Activated T-helper 17 cell treated with anti-CD3 and anti-CD28 coated beads, Interleukin-2, amount 50 U/mL, for 72 hours (primary cell): Measurements from ENCODE around the gene ARFIP2. TPM values are rescaled to one million over a fixed set of nuclear protein-coding genes. Genes with fewer than 3 reads are reported as not detected.

Experiments
- ATAC-seq: fragments of 150-1000 bp; cut with Tn5 transposase; replicated peaks from 2 replicates; pipeline ENCODE4 v1.10.0; 2021; ENCODE audit warnings: mild to moderate bottlenecking, moderate library complexity
- H3K27ac Mint-ChIP-seq: one replicate; pipeline ENCODE4 v1.8.0; 2022; ENCODE audit warnings: mixed read lengths
- H3K27me3 Mint-ChIP-seq: one replicate; pipeline ENCODE4 v1.8.0; 2022; ENCODE audit warnings: mixed read lengths
- H3K36me3 Mint-ChIP-seq: one replicate; pipeline ENCODE4 v1.8.0; 2022; ENCODE audit warnings: low read depth, mild to moderate bottlenecking, mixed read lengths
- H3K4me1 Mint-ChIP-seq: one replicate; pipeline ENCODE4 v1.8.0; 2022; ENCODE audit warnings: mixed read lengths
- H3K4me3 Mint-ChIP-seq: one replicate; pipeline ENCODE4 v1.8.0; 2022; ENCODE audit warnings: mild to moderate bottlenecking, mixed read lengths
- H3K9me3 Mint-ChIP-seq: one replicate; pipeline ENCODE4 v1.8.0; 2022; ENCODE audit warnings: mixed read lengths
- total RNA-seq, 2 donors: library from RNA; stranded (reverse); gene quantifications; one replicate each; pipeline ENCODE4 v1.2.3, GENCODE V29; 2022

ARFIP2 gene
- total RNA-seq, 2 donors from 2014 or later, result 44.0 to 48.8 TPM

- peaks cover 10% of the 10 kb centered on the region for H3K4me1 Mint-ChIP-seq
- H3K27me3 Mint-ChIP-seq, result no peaks in the 10 kb centered on the region
- H3K36me3 Mint-ChIP-seq, result peaks cover 70% of the 10 kb centered on the region
- no peaks in the 10 kb centered on the region for H3K9me3 Mint-ChIP-seq
- no peak within 1 kb of the TSS for H3K27ac Mint-ChIP-seq
- no peak within 1 kb of the TSS for H3K4me3 Mint-ChIP-seq
- no peak for ATAC-seq
These were observed 16.1 kb upstream of the ARFIP2 start, which contains the start of gene DNHD1 for GRCh38 chr11:6497069-6497839. Gene DNHD1, plus strand, starts transcription at chr11:6497280. Its CDS starts 936 bp downstream, at chr11:6498216.

DNA sequence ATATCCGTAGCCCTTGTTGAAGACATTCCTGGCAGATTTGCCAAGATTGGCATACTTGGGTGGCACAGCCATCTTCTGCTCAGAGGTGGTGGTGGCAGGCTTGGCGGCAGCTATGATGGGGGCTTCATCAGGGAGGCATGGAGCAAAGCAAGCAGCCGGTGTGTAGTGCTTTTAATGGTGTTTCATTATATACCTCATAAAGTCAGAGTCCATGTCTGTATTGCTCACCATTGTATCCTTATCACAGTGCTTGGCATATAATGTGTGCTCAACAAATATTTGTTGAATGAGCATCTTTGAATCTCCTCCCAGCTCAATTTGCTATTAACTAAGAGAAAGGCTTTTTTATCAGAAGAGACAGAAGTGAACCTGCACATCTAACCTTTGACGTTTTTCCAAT lies 8.2 kb upstream of the ARFIP2 start:
- no peak overlapping the region for H3K4me3 Mint-ChIP-seq
- no peak for ATAC-seq
- no peak overlapping the region for H3K27ac Mint-ChIP-seq

DNA sequence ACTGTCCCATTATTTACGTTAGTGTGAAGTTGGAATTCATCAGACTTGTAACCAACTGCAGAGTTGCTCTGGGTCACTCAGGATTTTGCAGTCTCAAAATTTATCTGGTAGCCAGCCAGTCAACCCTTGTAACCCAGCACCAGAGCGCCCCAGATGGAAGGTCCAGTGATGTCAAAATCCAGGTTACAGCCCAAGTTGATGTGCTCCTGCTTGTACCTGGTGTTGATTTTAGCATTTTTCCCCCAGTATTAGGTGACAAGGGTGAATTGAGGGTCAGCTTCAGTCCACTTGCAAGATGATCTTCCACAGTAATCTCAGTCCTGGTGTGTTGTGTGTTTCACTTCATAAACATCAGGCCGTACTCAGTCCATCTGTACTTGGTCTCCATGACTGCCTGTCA lies 7.7 kb upstream of the ARFIP2 start:
- no peak overlapping the region for H3K27ac Mint-ChIP-seq
- H3K4me3 Mint-ChIP-seq, result no peak overlapping the region
- no peak for ATAC-seq

More for the DNA sequence above, 8.2 kb upstream of the ARFIP2 start:
- H3K27me3 Mint-ChIP-seq, result no peaks in the 10 kb centered on the region
- no peaks in the 10 kb centered on the region for H3K9me3 Mint-ChIP-seq
- H3K36me3 Mint-ChIP-seq, result peaks cover 61% of the 10 kb centered on the region
- peaks cover under 1% of the 10 kb centered on the region for H3K4me1 Mint-ChIP-seq

DNA sequence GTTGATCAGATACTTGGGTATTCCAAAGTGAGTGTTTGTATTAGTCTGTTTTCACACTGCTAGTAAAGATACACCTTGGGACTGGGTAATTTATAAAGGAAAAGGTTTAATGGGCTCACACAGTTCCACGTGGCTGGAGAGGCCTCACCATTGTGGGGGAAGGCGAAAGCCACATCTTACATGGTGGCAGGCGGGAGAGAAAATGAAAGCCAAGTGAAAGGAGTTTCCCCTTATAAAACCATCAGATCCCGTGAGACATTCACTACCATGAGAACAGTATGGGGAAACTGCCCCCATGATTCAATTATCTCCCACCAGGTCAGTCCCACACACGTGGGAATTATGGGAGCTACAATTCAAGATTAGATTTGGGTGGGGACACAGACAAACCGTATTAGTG lies 7.2 kb upstream of the ARFIP2 start:
- no peak for ATAC-seq
- Mint-ChIP-seq H3K27me3 (no peaks in the 10 kb centered on the region), H3K36me3 (peaks cover 59% of the 10 kb centered on the region), H3K9me3 (no peaks in the 10 kb centered on the region), H3K27ac (no peak overlapping the region), H3K4me1 (peaks cover 2% of the 10 kb centered on the region), H3K4me3 (no peak overlapping the region)

More for the DNA sequence above, 7.7 kb upstream of the ARFIP2 start:
- H3K36me3 Mint-ChIP-seq, result peaks cover 59% of the 10 kb centered on the region
- no peaks in the 10 kb centered on the region for H3K9me3 Mint-ChIP-seq
- H3K27me3 Mint-ChIP-seq, result no peaks in the 10 kb centered on the region
- no peaks in the 10 kb centered on the region for H3K4me1 Mint-ChIP-seq

- H3K4me3 Mint-ChIP-seq, result no peak overlapping the region
- no peak for ATAC-seq
- no peaks in the 10 kb centered on the region for H3K9me3 Mint-ChIP-seq
- no peak overlapping the region for H3K27ac Mint-ChIP-seq
- no peaks in the 10 kb centered on the region for H3K27me3 Mint-ChIP-seq
- peaks cover 58% of the 10 kb centered on the region for H3K36me3 Mint-ChIP-seq
- peaks cover 12% of the 10 kb centered on the region for H3K4me1 Mint-ChIP-seq
These were observed 5.8 kb upstream of the ARFIP2 start for GRCh38 chr11:6486938-6487337.

DNA sequence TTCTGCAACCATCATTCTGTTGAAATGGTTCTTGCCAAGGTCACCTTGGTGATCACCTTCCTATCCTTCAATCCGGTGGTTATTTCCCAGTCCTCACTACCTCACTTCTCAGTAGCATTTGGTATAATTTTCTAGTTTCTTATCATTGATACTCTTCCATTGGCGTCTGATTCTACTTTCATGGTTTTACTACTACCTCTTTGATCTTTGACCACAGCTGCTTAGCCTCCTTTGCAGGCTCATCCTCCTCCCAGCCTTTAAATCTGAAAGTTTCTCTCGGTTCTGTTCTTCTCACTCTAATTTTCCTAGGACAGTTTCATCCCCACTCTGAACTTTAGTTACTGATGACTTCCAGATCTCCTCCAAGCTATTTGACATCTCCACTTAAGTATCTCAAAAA lies 5.1 kb upstream of the ARFIP2 start:
- peak; percentile 13 for ATAC-seq
- H3K27me3 Mint-ChIP-seq, result no peaks in the 10 kb centered on the region

GRCh38 chr11:6485661-6486060 lies 4.5 kb upstream of the ARFIP2 start:
- H3K36me3 Mint-ChIP-seq, result peaks cover 55% of the 10 kb centered on the region
- H3K4me1 Mint-ChIP-seq, result peaks cover 13% of the 10 kb centered on the region
- ATAC-seq, result no peak
- H3K27ac Mint-ChIP-seq, result no peak overlapping the region
- H3K4me3 Mint-ChIP-seq, result no peak overlapping the region
- H3K27me3 Mint-ChIP-seq, result no peaks in the 10 kb centered on the region
- H3K9me3 Mint-ChIP-seq, result no peaks in the 10 kb centered on the region

More for the DNA sequence above, 5.1 kb upstream of the ARFIP2 start:
- no peak overlapping the region for H3K4me3 Mint-ChIP-seq
- H3K9me3 Mint-ChIP-seq, result no peaks in the 10 kb centered on the region
- H3K27ac Mint-ChIP-seq, result no peak overlapping the region
- H3K36me3 Mint-ChIP-seq, result peaks cover 55% of the 10 kb centered on the region
- peaks cover 12% of the 10 kb centered on the region for H3K4me1 Mint-ChIP-seq

GRCh38 chr11:6483015-6483414 lies 1.9 kb upstream of the ARFIP2 start:
- peak overlapping the region; percentile 97 for H3K27ac Mint-ChIP-seq
- no peaks in the 10 kb centered on the region for H3K27me3 Mint-ChIP-seq
- peaks cover 54% of the 10 kb centered on the region for H3K36me3 Mint-ChIP-seq
- peak overlapping the region; percentile 92 for H3K4me3 Mint-ChIP-seq
- peaks cover 16% of the 10 kb centered on the region for H3K4me1 Mint-ChIP-seq
- no peaks in the 10 kb centered on the region for H3K9me3 Mint-ChIP-seq
- ATAC-seq, result no peak

- H3K27me3 Mint-ChIP-seq, result no peaks in the 10 kb centered on the region
- peak overlapping the region; percentile 97 for H3K27ac Mint-ChIP-seq
- H3K4me1 Mint-ChIP-seq, result peaks cover 16% of the 10 kb centered on the region
- H3K4me3 Mint-ChIP-seq, result peak overlapping the region; percentile 92
- H3K36me3 Mint-ChIP-seq, result peaks cover 59% of the 10 kb centered on the region
- H3K9me3 Mint-ChIP-seq, result no peaks in the 10 kb centered on the region
- no peak for ATAC-seq
These were observed 1.3 kb upstream of the ARFIP2 start for GRCh38 chr11:6482441-6482840.

DNA sequence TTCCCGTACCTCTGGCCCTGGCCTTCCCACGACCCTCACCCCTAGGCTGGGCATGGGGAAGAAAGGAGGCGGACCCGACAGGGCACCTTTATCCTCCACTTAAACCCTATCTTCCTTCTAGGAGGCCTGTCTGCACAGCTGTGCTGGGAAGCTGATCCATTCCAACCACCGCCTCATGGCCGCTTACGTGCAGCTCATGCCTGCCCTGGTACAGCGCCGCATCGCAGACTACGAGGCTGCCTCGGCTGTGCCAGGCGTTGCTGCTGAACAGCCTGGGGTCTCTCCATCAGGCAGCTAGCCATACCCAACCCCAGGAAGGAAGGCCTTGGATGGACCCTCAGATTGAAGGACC lies 769 bp upstream of the ARFIP2 start:
- Mint-ChIP-seq H3K4me1 (peaks cover 16% of the 10 kb centered on the region), H3K27me3 (no peaks in the 10 kb centered on the region), H3K9me3 (no peaks in the 10 kb centered on the region), H3K27ac (peak overlapping the region; percentile 97), H3K36me3 (peaks cover 64% of the 10 kb centered on the region), H3K4me3 (peak overlapping the region; percentile 92)
- ATAC-seq, result no peak

- H3K4me3 Mint-ChIP-seq, result peak overlapping the region; percentile 92
- no peaks in the 10 kb centered on the region for H3K9me3 Mint-ChIP-seq
- H3K27ac Mint-ChIP-seq, result peak overlapping the region; percentile 97
- ATAC-seq, result no peak
- H3K36me3 Mint-ChIP-seq, result peaks cover 70% of the 10 kb centered on the region
- H3K4me1 Mint-ChIP-seq, result peaks cover 16% of the 10 kb centered on the region
- no peaks in the 10 kb centered on the region for H3K27me3 Mint-ChIP-seq
These were observed 724 bp downstream of the ARFIP2 start for GRCh38 chr11:6480299-6480914.

GRCh38 chr11:6476571-6476970 lies 4.6 kb downstream of the ARFIP2 start:
- Mint-ChIP-seq H3K27ac (no peak overlapping the region), H3K9me3 (no peaks in the 10 kb centered on the region), H3K36me3 (peaks cover 51% of the 10 kb centered on the region), H3K4me3 (no peak overlapping the region), H3K27me3 (no peaks in the 10 kb centered on the region), H3K4me1 (peaks cover 10% of the 10 kb centered on the region)
- no peak for ATAC-seq

DNA sequence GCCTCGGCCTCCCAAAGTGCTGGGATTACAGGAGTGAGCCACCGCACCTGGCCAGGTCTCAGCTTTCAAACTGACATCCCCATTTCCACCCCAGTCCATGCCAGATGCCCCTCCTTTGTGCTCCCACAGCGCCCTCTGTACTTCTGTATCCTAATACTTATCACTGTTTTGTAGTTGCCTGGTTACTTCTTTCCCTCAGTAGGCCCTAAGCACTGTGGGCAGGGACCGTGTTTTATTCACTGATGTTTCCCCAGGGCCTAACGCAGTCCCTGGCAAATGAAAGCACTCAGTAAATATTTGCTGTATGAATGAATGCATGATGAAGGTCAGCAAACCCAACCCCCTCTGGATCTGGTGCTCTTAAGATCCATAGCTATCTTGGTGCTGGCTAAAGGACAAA lies 5.2 kb downstream of the ARFIP2 start:
- H3K27ac Mint-ChIP-seq, result no peak overlapping the region
- H3K36me3 Mint-ChIP-seq, result peaks cover 45% of the 10 kb centered on the region
- no peaks in the 10 kb centered on the region for H3K9me3 Mint-ChIP-seq
- no peak overlapping the region for H3K4me3 Mint-ChIP-seq
- no peaks in the 10 kb centered on the region for H3K27me3 Mint-ChIP-seq
- peaks cover 10% of the 10 kb centered on the region for H3K4me1 Mint-ChIP-seq
- ATAC-seq, result no peak

DNA sequence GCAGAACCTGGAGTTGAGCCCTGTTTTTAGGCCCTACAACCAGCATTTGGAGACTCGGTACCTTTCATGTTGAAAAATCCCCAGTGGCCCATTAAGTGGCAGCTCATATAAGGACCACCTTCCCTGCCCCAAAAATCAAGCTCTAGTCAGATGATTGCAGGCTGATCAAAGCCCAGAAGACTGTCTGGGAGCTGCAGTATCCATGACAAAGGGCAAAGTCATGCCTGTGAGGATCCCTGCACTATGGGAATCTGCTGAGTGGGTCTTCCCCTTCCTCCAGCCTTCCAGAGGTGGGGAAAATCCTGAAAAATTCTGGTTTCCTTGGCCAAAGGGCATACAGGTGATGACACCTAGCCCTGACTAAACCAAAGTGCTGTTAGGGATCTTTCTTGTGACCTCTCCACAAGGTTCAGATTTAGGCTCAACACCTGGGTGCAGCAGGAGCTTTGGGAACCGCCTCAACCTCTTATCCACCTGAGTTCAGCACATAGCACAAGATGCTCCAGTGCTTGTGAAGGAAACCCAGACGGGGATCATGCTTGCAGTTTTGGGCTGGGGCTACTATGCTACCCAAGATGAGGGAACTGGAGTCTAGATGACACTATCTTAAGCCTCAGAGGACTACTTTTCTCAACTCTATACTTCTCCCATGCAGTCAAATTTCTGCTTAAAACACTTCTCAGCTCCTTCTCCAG lies 6.2 kb downstream of the ARFIP2 start:
- no peak for ATAC-seq
- peak overlapping the region; percentile 63 for H3K27ac Mint-ChIP-seq
- H3K9me3 Mint-ChIP-seq, result no peaks in the 10 kb centered on the region
- peaks cover 6% of the 10 kb centered on the region for H3K4me1 Mint-ChIP-seq
- H3K36me3 Mint-ChIP-seq, result peaks cover 36% of the 10 kb centered on the region
- H3K4me3 Mint-ChIP-seq, result peak overlapping the region; percentile 77
- no peaks in the 10 kb centered on the region for H3K27me3 Mint-ChIP-seq

- no peak for ATAC-seq
- no peaks in the 10 kb centered on the region for H3K9me3 Mint-ChIP-seq
- H3K27me3 Mint-ChIP-seq, result no peaks in the 10 kb centered on the region
- peaks cover 6% of the 10 kb centered on the region for H3K4me1 Mint-ChIP-seq
- H3K4me3 Mint-ChIP-seq, result peak overlapping the region; percentile 77
- peak overlapping the region; percentile 63 for H3K27ac Mint-ChIP-seq
- H3K36me3 Mint-ChIP-seq, result peaks cover 31% of the 10 kb centered on the region
These were observed 6.7 kb downstream of the ARFIP2 start for GRCh38 chr11:6474413-6474792.
